Epithelial cell of umbilical artery (primary cell): ENCODE data around the gene CT45A9. TPM values are rescaled to one million over a fixed set of nuclear protein-coding genes. Genes with fewer than 3 reads are reported as not detected.

Experiments
- total RNA-seq: library from RNA; depleted of rRNA; stranded (reverse); fragments of >200 nt; gene quantifications from 2 replicates; pipeline ENCODE4 v1.2.3, GENCODE V29; 2014

CT45A9 gene, protein sequence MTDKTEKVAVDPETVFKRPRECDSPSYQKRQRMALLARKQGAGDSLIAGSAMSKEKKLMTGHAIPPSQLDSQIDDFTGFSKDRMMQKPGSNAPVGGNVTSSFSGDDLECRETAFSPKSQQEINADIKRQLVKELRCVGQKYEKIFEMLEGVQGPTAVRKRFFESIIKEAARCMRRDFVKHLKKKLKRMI
- total RNA-seq: not detected in 2 replicates

DNA sequence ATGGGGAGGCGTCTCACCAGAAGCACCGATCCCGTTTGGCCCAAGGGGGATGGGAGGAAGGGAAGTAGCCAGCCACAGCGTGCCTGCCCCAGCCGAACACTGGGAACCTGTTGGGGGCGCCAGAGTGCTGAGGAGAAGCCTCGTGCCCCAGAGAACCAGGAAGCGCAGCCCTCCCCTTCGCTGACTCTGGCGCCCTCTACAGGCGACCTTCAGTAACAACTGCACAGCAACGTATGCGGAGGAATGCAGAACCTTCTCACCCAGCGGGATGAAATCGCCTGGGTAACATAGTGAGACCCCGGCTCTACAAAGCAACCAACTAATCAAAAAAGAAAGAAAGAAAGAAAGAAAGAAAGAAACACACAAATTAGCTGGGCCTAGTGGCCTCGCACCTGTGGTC is at the start of gene CT45A9:
Gene CT45A9 (minus strand): TSS at position 101 of the 400 bp plus-strand sequence. CDS start 3,751 bp downstream, outside the sequence.

DNA sequence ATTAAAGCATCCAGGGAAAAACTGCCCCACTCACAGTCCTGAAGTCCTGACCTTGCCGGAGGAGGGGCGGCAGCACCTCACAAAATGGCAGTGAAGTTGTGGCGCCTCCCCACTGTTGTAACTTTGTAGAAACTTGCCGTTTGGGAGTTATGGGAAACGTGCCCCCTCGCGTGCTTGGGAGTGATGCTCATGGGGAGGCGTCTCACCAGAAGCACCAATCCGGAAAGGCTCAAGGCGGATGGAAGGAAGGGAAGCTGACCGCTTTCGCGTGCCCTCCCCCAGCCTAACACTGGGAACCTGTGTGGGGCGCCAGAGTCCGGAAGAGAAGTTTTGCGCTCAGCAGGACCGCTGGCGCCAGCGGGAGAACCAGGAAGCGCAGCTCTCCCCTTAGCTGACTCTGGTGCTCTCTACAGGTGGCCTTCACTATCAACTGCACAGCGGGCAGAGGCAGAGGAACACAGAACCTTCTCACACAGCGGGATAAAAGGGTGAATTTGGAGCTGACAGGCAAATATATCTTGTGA is 21.7 kb upstream of the CT45A9 start, which contains the start of the genes CT45A10 and SAGE1:
Gene CT45A10 (minus strand): TSS at position 151 of the 524 bp plus-strand sequence. CDS start 8,100 bp downstream, outside the sequence.
Gene SAGE1 (plus strand): TSS at position 423 of the 524 bp plus-strand sequence. CDS start 2,527 bp downstream, outside the sequence.

DNA sequence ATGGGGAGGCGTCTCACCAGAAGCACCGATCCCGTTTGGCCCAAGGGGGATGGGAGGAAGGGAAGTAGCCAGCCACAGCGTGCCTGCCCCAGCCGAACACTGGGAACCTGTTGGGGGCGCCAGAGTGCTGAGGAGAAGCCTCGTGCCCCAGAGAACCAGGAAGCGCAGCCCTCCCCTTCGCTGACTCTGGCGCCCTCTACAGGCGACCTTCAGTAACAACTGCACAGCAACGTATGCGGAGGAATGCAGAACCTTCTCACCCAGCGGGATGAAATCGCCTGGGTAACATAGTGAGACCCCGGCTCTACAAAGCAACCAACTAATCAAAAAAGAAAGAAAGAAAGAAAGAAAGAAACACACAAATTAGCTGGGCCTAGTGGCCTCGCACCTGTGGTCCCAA is 17.2 kb downstream of the CT45A9 start, which contains the start of gene CT45A8:
Gene CT45A8 (minus strand): TSS at position 101 of the 400 bp plus-strand sequence. CDS start 3,755 bp downstream, outside the sequence.

DNA sequence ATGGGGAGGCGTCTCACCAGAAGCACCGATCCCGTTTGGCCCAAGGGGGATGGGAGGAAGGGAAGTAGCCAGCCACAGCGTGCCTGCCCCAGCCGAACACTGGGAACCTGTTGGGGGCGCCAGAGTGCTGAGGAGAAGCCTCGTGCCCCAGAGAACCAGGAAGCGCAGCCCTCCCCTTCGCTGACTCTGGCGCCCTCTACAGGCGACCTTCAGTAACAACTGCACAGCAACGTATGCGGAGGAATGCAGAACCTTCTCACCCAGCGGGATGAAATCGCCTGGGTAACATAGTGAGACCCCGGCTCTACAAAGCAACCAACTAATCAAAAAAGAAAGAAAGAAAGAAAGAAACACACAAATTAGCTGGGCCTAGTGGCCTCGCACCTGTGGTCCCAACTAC is 34.4 kb downstream of the CT45A9 start, which contains the start of gene CT45A7:
Gene CT45A7 (minus strand): TSS at position 101 of the 400 bp plus-strand sequence. CDS start 3,747 bp downstream, outside the sequence.

DNA sequence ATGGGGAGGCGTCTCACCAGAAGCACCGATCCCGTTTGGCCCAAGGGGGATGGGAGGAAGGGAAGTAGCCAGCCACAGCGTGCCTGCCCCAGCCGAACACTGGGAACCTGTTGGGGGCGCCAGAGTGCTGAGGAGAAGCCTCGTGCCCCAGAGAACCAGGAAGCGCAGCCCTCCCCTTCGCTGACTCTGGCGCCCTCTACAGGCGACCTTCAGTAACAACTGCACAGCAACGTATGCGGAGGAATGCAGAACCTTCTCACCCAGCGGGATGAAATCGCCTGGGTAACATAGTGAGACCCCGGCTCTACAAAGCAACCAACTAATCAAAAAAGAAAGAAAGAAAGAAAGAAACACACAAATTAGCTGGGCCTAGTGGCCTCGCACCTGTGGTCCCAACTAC is 51.7 kb downstream of the CT45A9 start, which contains the start of gene CT45A2:
Gene CT45A2 (minus strand): TSS at position 101 of the 400 bp plus-strand sequence. CDS start 3,747 bp downstream, outside the sequence.

Other genes starting within 250 kb of the CT45A9 start
- gene CT45A1, start 158.2 kb downstream of the CT45A9 start, total RNA-seq: not detected in 2 replicates
- not detected in 2 replicates for gene CT45A3, start 103.6 kb downstream of the CT45A9 start, total RNA-seq
- not detected in 2 replicates for gene CT45A5, start 86.3 kb downstream of the CT45A9 start, total RNA-seq
- gene CT45A6, start 69.0 kb downstream of the CT45A9 start, total RNA-seq: not detected in 2 replicates
- gene CT45A2, start 51.8 kb downstream of the CT45A9 start, total RNA-seq: not detected in 2 replicates
- gene CT45A7, start 34.5 kb downstream of the CT45A9 start, total RNA-seq: not detected in 2 replicates
- gene CT45A8, start 17.3 kb downstream of the CT45A9 start, total RNA-seq: not detected in 2 replicates
- gene CT45A10, start 21.6 kb upstream of the CT45A9 start, total RNA-seq: not detected in 2 replicates
- not detected in 2 replicates for gene SAGE1, start 21.9 kb upstream of the CT45A9 start, total RNA-seq
- 6.8 and 8.1 TPM in 2 replicates for gene MMGT1, start 102.2 kb upstream of the CT45A9 start, total RNA-seq
- 14.9 and 19.5 TPM in 2 replicates for gene SLC9A6, start 113.6 kb upstream of the CT45A9 start, total RNA-seq